Cardiac fibroblast (primary cell): Measurements from ENCODE around the gene TRA2A.

Experiments used
- DNase-seq, 2 donors: peaks; one replicate each; pipeline versions ENCODE4 v3.0.0 to v3.0.0-alpha.2; 2010; ENCODE audit warnings: low read depth in 2 of 2
- H3K4me3 ChIP-seq, 2 donors: replicated peaks in 1 of 2; 1 replicate in 1 of 2; 2 replicates in 1 of 2; pipeline ENCODE4 v1.5.1; 2011; ENCODE audit warnings: low read depth in 2 of 2, low read length in 2 of 2, mild to moderate bottlenecking in 2 of 2, moderate library complexity in 1 of 2
- TF ChIP-seq, protein P1 (sequence below): IDR thresholded peaks from one replicate; pipeline ENCODE4 v1.5.1; 2011; ENCODE audit warnings: low read depth, mild to moderate bottlenecking, low read length, inconsistent platforms

TRA2A gene

DNA sequence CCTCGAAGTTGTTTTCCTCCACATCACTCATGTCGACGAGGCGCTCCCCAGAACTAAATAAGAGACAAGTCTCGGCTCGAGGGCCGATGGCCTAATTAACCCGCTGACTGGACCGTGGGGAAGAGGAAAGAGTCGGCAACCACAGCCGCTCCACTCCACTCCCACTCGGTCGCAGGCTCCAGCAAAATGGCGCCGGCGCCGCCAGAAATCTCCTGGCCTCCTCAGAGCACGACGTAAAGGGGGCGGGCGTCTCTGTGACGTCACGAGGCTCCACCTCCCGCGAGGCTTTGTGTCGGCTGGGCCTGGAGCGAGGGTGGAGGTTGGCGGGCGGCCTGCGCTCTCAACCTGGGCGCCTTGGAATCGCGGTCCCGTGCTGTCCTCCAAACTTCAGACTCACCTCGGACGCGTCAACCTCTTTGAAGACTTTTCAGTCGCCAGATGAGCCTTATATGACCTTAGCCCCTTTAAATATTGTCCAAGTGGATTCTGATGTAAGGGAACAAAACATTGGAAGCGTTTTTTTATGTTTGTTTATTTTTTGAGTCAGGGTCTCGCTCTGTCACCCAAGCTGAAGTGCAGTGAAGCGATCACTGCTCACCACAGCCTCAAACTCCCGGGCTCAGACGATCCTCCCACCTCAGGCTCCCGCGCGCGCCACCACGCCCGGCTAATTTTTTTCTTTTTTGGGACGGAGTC lies at the start of gene TRA2A:
TRA2A (minus strand) TSS at position 188 of the 696 bp plus-strand sequence; CDS start at position 31, 157 bp downstream.
- TF ChIP-seq, protein P1, sequence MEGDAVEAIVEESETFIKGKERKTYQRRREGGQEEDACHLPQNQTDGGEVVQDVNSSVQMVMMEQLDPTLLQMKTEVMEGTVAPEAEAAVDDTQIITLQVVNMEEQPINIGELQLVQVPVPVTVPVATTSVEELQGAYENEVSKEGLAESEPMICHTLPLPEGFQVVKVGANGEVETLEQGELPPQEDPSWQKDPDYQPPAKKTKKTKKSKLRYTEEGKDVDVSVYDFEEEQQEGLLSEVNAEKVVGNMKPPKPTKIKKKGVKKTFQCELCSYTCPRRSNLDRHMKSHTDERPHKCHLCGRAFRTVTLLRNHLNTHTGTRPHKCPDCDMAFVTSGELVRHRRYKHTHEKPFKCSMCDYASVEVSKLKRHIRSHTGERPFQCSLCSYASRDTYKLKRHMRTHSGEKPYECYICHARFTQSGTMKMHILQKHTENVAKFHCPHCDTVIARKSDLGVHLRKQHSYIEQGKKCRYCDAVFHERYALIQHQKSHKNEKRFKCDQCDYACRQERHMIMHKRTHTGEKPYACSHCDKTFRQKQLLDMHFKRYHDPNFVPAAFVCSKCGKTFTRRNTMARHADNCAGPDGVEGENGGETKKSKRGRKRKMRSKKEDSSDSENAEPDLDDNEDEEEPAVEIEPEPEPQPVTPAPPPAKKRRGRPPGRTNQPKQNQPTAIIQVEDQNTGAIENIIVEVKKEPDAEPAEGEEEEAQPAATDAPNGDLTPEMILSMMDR, result no peak
- peak; percentile 96 for DNase-seq
- H3K4me3 ChIP-seq, result peak within 1 kb of the TSS; percentile 67 to 97

DNA sequence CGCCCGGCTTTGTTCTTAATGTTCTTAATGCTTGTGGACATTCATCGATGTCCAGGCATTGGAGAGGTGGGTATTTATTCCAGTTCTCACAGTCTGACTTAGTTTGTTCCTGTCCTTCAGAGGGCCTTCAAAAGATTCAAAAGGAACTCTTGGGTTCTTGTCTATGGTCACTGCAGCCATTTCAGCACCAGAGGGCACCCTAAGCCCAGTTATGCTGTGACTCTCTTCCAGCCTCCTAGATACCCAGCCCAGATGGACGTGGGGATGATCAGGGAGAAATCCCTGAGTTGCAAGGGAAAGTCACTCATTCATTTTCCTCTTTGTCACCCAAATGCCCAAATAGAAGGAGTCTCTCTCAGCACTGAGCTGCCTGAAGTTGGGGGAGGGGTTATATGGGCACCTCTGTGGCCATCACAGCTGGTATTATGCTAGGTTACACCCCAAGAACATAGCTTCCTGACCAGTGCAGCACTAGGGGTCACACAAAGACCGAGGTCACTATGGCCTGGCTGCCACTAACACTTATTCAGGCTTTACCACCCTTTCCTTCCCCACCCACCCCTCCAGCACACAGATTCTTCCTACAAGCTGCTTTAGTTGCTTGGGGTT lies 38.9 kb upstream of the TRA2A start:
- TF ChIP-seq, protein P1, result peak; percentile 79
- H3K4me3 ChIP-seq, result no peak overlapping the region
- peak; percentile 86 to 88 for DNase-seq

DNA sequence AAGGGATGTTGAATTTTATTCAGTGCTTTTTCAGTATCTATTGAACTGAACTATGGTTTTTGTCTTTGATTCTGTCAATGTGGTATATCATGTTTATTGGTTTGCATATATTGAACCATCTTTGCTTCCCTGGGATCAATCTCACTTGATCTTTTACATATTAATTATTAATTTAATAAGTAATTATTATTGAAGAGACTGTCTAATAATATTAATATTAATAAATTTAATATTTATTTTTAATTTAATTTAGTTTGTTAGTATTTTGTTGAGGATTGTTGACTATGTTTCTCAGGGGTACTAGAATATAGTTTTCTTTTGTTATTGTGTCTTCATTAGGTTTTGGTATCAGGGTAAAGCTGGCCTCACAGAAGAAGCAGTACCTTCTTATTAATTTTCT lies 26.5 kb upstream of the TRA2A start:
- H3K4me3 ChIP-seq, result no peak overlapping the region
- no peak for DNase-seq

DNA sequence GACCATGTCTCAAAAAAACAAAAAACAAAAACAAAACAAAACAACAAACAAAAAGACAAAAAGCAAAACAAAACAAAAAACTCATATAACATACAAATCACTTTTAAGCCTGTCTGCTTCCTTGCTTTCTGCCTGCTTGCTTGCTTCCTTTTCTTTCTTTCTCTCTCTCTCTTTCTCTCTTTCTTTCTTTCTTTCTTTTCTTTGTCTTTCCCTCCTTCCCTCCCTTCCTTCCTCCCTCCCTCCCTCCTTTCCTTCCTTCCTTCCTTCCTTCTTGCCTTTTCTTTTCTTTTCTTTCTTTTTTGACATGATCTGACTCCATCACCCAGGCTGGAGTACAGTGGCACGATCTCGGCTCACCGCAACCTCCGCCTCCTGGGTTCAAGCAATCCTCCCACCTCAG lies 15.9 kb upstream of the TRA2A start:
- no peak overlapping the region for H3K4me3 ChIP-seq
- DNase-seq, result no peak
- TF ChIP-seq, protein P1, result no peak

More for the DNA sequence above, 26.5 kb upstream of the TRA2A start:
- TF ChIP-seq, protein P1, result no peak

DNA sequence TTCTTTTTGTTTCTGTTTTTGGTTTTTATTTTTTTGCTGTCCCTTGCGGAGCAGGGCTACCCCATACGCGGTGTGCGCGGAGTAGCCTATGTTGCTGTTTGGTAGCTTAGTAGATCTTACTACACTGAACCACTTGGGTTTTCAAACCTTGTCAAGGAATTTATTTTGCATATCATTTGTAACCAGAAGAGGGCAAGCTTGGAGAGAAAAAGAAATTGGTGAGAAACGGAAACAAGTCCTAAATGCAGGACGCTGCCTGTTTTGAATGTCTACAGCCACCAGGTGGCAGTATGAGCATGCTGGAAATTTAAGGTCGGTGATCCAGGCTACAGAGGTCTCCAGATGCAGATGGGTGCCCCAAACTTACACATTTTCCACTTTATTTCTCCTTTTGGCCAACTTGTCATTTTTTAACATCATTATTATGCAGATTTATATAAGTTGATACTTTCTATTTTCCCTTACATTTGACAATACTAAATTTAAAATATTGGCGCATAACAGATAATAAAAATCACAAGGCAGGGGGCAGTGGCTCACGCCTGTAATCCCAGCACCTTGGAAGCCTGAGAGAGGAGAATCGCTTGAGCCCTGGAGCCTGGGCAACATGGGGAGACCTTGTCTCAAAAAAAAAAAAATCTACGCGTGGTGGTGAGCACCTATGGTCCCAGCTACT lies 15.3 kb upstream of the TRA2A start:
- peak; percentile 95 to 96 for DNase-seq
- H3K4me3 ChIP-seq, result no peak overlapping the region
- TF ChIP-seq, protein P1, result peak; percentile 90

DNA sequence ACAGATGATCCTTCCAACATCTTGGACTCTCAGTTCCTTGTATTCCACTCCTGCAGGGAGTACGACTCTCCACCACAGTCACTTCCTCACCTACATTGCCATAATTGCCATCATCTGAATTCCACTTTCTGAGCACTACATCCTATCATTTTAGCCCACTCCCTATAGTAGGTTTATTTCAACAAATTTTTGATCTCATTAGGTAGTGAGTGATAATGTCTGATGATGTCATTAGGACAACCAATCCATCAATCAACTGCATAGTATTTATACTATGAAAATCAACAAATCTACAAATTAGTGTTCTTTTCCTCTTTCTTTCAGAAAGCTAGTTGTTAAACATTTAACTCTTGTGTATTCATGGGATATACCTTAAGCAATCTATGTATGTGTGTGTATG lies 13.7 kb upstream of the TRA2A start:
- TF ChIP-seq, protein P1, result no peak
- no peak overlapping the region for H3K4me3 ChIP-seq
- DNase-seq, result no peak
